Esophagus muscularis mucosa (tissue), 4 donors: Measurements from ENCODE around the gene RNF144A. TPM values are rescaled to one million over a fixed set of nuclear protein-coding genes. Genes with fewer than 3 reads are reported as not detected.
A peak's percentile ranks its signal among the peaks of the same experiment; 100 is the strongest.

Experiments
- DNase-seq: peaks from one replicate; pipeline ENCODE4 v3.0.0-alpha.2; 2017; ENCODE audit errors: extremely low spot score
- H3K27ac ChIP-seq, 4 donors: fragments of 200-600 bp; sonication (generic); replicated peaks in 1 of 4; 1 replicate in 3 of 4; 2 replicates in 1 of 4; pipeline ENCODE4 v1.5.1; 2016 to 2019; ENCODE audit warnings: mild to moderate bottlenecking in 1 of 4
- H3K27me3 ChIP-seq, 4 donors: fragments of 200-600 bp; sonication (generic); one replicate each; pipeline versions ENCODE4 v1.5.1 to v1.6.0; 2016 to 2019
- H3K36me3 ChIP-seq, 4 donors: fragments of 200-600 bp; sonication (generic); one replicate each; pipeline ENCODE4 v1.5.1; 2016 to 2019
- H3K4me1 ChIP-seq, 4 donors: fragments of 200-600 bp; sonication (generic); one replicate each; pipeline ENCODE4 v1.5.1; 2016 to 2019
- H3K4me3 ChIP-seq, 4 donors: fragments of 200-600 bp; sonication (generic); 1 replicate in 2 of 4; 2 replicates in 2 of 4; pipeline ENCODE4 v1.5.1; 2016 to 2019; ENCODE audit warnings: mild to moderate bottlenecking in 4 of 4, moderate library complexity in 1 of 4
- H3K9me3 ChIP-seq, 4 donors: fragments of 200-600 bp; sonication (generic); 1 replicate in 3 of 4; 2 replicates in 1 of 4; pipeline ENCODE4 v1.5.1; 2016 to 2019
- CTCF ChIP-seq, 3 experiments: fragments of 200-600 bp in 2 of 3; fragments of 450-650 bp in 1 of 3; sonication (generic) in 2 of 3; IDR thresholded peaks; one replicate each; pipeline ENCODE4 v1.5.1; 2017 to 2019; ENCODE audit warnings: antibody characterized with exemption in 3 of 3, mild to moderate bottlenecking in 2 of 3, moderate library complexity in 1 of 3
- EP300 ChIP-seq: sonication (generic); formaldehyde crosslinking; IDR thresholded peaks from one replicate; pipeline ENCODE4 v1.6.1; 2017; ENCODE audit warnings: antibody characterized with exemption
- POLR2A ChIP-seq: fragments of 450-650 bp; IDR thresholded peaks from one replicate; pipeline ENCODE4 v1.6.1; 2017; ENCODE audit warnings: antibody characterized with exemption, moderate library complexity, mild to moderate bottlenecking, low read depth
- POLR2AphosphoS5 ChIP-seq, 2 donors: sonication (generic); formaldehyde crosslinking; IDR thresholded peaks; one replicate each; pipeline ENCODE4 v1.6.1; 2017; ENCODE audit warnings: antibody characterized with exemption in 2 of 2
- WGBS: methylation state at CpG from one replicate; pipeline ENCODE4 v1.1.5; 2018; 5-methylcytosine and 5-hydroxymethylcytosine counted together
- intact Hi-C: fragments of 100-400 bp; cut with DNase I; formaldehyde crosslinking; loops from one replicate; pipeline ENCODE4 v1.15.1; 2023
- total RNA-seq, 4 donors: library from RNA; depleted of rRNA; stranded (reverse); fragments of >200 nt; gene quantifications; one replicate each; pipeline versions ENCODE4 v1.1.0 to v1.2.1, GENCODE V29; 2016

Gene RNF144A
- total RNA-seq, 4 donors from 2014 or later: 5.4 to 10.8 (median 8.8) TPM

- no peaks in the 10 kb centered on the region for H3K36me3 ChIP-seq
- H3K4me3 ChIP-seq: no peak overlapping the region
- WGBS: 65% methylated on average over 8 of the region's 8 CpGs
- TF ChIP-seq POLR2A (no peak), EP300 (no peak), POLR2AphosphoS5 (IDR thresholded peaks at IDR 0.05) (no peak), CTCF (IDR thresholded peaks at IDR 0.05) (no peak)
- peaks cover 0 to 25% (median 21%) of the 10 kb centered on the region in 4 donors for H3K4me1 ChIP-seq
- H3K9me3 ChIP-seq: no peaks in the 10 kb centered on the region
- H3K27me3 ChIP-seq: no peaks in the 10 kb centered on the region
- peak overlapping the region in 2 of 4 donors; percentile 10 to 22 for H3K27ac ChIP-seq
- intact Hi-C loops: no loop called here
- DNase-seq: peak; percentile 37
These were observed 143.6 kb downstream of the RNF144A start for GRCh38 chr2:7060631-7061449.

- no peak for DNase-seq
- Histone ChIP-seq H3K36me3 (no peaks in the 10 kb centered on the region), H3K27me3 (no peaks in the 10 kb centered on the region), H3K4me1 (peaks cover 0 to 25% (median 21%) of the 10 kb centered on the region in 4 donors), H3K27ac (peak overlapping the region in 1 of 4 donors; percentile 22), H3K4me3 (no peak overlapping the region), H3K9me3 (no peaks in the 10 kb centered on the region)
- intact Hi-C loops: no loop called here
- TF ChIP-seq EP300 (no peak), POLR2A (no peak), POLR2AphosphoS5 (IDR thresholded peaks at IDR 0.05) (no peak), CTCF (IDR thresholded peaks at IDR 0.05) (no peak)
- WGBS: 33% methylated on average over 3 of the region's 3 CpGs
These were observed 144.2 kb downstream of the RNF144A start for GRCh38 chr2:7061450-7061789.

GRCh38 chr2:7061921-7062320 lies 144.7 kb downstream of the RNF144A start:
- Histone ChIP-seq H3K27me3 (no peaks in the 10 kb centered on the region), H3K4me3 (no peak overlapping the region), H3K27ac (peak overlapping the region in 1 of 4 donors; percentile 22), H3K36me3 (no peaks in the 10 kb centered on the region), H3K9me3 (no peaks in the 10 kb centered on the region), H3K4me1 (peaks cover 0 to 25% (median 21%) of the 10 kb centered on the region in 4 donors)
- WGBS: 83% methylated on average over 3 of the region's 3 CpGs
- DNase-seq: peak; percentile 45
- intact Hi-C loops: no loop called here
- TF ChIP-seq EP300 (no peak), POLR2AphosphoS5 (IDR thresholded peaks at IDR 0.05) (no peak), CTCF (IDR thresholded peaks at IDR 0.05) (no peak), POLR2A (no peak)

- no peak overlapping the region for H3K27ac ChIP-seq
- peaks cover 0 to 25% (median 21%) of the 10 kb centered on the region in 4 donors for H3K4me1 ChIP-seq
- H3K9me3 ChIP-seq: no peaks in the 10 kb centered on the region
- no peaks in the 10 kb centered on the region for H3K36me3 ChIP-seq
- no peak for TF ChIP-seq POLR2AphosphoS5 (IDR thresholded peaks at IDR 0.05)
- TF ChIP-seq POLR2A: no peak
- no peaks in the 10 kb centered on the region for H3K27me3 ChIP-seq
- 94% methylated on average over 3 of the region's 3 CpGs for WGBS
- no peak for DNase-seq
- intact Hi-C loops: no loop called here
- no peak overlapping the region for H3K4me3 ChIP-seq
These were observed 146.6 kb downstream of the RNF144A start for GRCh38 chr2:7063789-7064188.

GRCh38 chr2:7068457-7068856 lies 151.2 kb downstream of the RNF144A start:
- intact Hi-C loops: no loop called here

More at GRCh38 chr2:7068457-7068856, 151.2 kb downstream of the RNF144A start:
- TF ChIP-seq POLR2A: no peak
- TF ChIP-seq EP300: no peak
- Histone ChIP-seq H3K27me3 (no peaks in the 10 kb centered on the region), H3K27ac (no peak overlapping the region), H3K4me3 (no peak overlapping the region), H3K4me1 (no peaks in the 10 kb centered on the region), H3K9me3 (no peaks in the 10 kb centered on the region), H3K36me3 (no peaks in the 10 kb centered on the region)
- DNase-seq: peak; percentile 50
- WGBS: 96% methylated on average over 5 of the region's 5 CpGs
